Endothelial cell of umbilical vein (primary cell): ENCODE measurements around the gene TENM4. TPM values are rescaled to one million over a fixed set of nuclear protein-coding genes. Genes with fewer than 3 reads are reported as not detected.

Experiments
- BruUV-seq: library from RNA; stranded (reverse); fragments of 400-500 nt; replicated peaks from 2 replicates; lab custom pipeline; 2021; lab: Mats Ljungman, UMichigan
- CTCF ChIA-PET: fragments of 300-600, 350-600 bp; sonication (Branson Sonifier 250); formaldehyde crosslinking; loops from one replicate; lab custom pipeline; 2021; ENCODE audit warnings: antibody characterized with exemption, inconsistent platforms; lab: Charles Lee
- POLR2A ChIA-PET: fragments of 300-600, 350-600 bp; sonication (Branson Sonifier 250); formaldehyde crosslinking; loops from one replicate; lab custom pipeline; 2021; ENCODE audit warnings: antibody characterized with exemption, inconsistent platforms; lab: Charles Lee
- DNase-seq: peaks from one replicate; pipeline ENCODE4 v3.0.0-alpha.2; 2011; ENCODE audit warnings: low read depth, low spot score
- FAIRE-seq: peaks from 2 replicates; lab custom pipeline; 2011; peaks lifted over from hg19 to GRCh38; lab: Jason Lieb, UNC
- H2AFZ ChIP-seq: 2 replicates; pipeline ENCODE4 v1.6.0; 2012; ENCODE audit warnings: low read depth, low read length, control low read depth, inconsistent platforms
- H3K27ac ChIP-seq: 2 replicates; pipeline ENCODE4 v1.5.1; 2011; ENCODE audit warnings: low read depth, mild to moderate bottlenecking, control low read depth, low read length, moderate library complexity; ENCODE audit not compliant: insufficient read depth
- H3K27me3 ChIP-seq, 2 experiments: 2 replicates each; pipeline versions ENCODE4 v1.6.0 to v1.6.1; 2011; ENCODE audit warnings: low read length in 2 of 2, mixed read lengths in 1 of 2; ENCODE audit not compliant: control insufficient read depth in 2 of 2, insufficient read depth in 2 of 2
- H3K36me3 ChIP-seq, 2 experiments: 2 replicates in 1 of 2; 3 replicates in 1 of 2; pipeline ENCODE4 v1.5.1; 2011; ENCODE audit warnings: low read length in 2 of 2, mild to moderate bottlenecking in 1 of 2, moderate library complexity in 1 of 2; ENCODE audit not compliant: control insufficient read depth in 2 of 2, insufficient read depth in 2 of 2; ENCODE audit errors: extremely low read depth in 1 of 2
- H3K4me1 ChIP-seq: 3 replicates; pipeline ENCODE4 v1.5.1; 2011; ENCODE audit warnings: mild to moderate bottlenecking, low read length; ENCODE audit not compliant: control insufficient read depth, insufficient read depth; ENCODE audit errors: extremely low read depth
- H3K4me2 ChIP-seq: 2 replicates; pipeline ENCODE4 v1.6.1; 2011; ENCODE audit warnings: low read length, control low read depth, mixed read lengths; ENCODE audit not compliant: insufficient read depth
- H3K4me3 ChIP-seq, 3 experiments: fragments of 200-600 bp in 1 of 3; sonication (generic), shearing (Covaris generic) in 1 of 3; replicated peaks in 1 of 3; 2 replicates each; pipeline ENCODE4 v1.5.1; 2011 to 2016; ENCODE audit warnings: control low read depth in 3 of 3, low read length in 3 of 3, mild to moderate bottlenecking in 2 of 3, inconsistent platforms in 1 of 3, low read depth in 1 of 3, moderate library complexity in 1 of 3; ENCODE audit not compliant: insufficient read depth in 1 of 3
- H3K79me2 ChIP-seq: 2 replicates; pipeline ENCODE4 v1.6.0; 2012; ENCODE audit warnings: low read length, inconsistent platforms; ENCODE audit not compliant: control insufficient read depth, insufficient read depth
- H3K9ac ChIP-seq: replicated peaks from 2 replicates; pipeline ENCODE3; 2011; ENCODE audit warnings: low read length, control low read depth; ENCODE audit not compliant: insufficient read depth; ENCODE audit errors: extremely low read depth
- H3K9me1 ChIP-seq: replicated peaks from 3 replicates; pipeline ENCODE4 v1.6.0; 2011; ENCODE audit warnings: mild to moderate bottlenecking, low read length; ENCODE audit not compliant: control insufficient read depth, insufficient read depth; ENCODE audit errors: extremely low read depth
- H3K9me3 ChIP-seq: replicated peaks from 2 replicates; pipeline ENCODE4 v1.5.1; 2012; ENCODE audit warnings: low read length, inconsistent platforms; ENCODE audit not compliant: control insufficient read depth, insufficient read depth
- H4K20me1 ChIP-seq: replicated peaks from 2 replicates; pipeline ENCODE3; 2011; ENCODE audit warnings: mild to moderate bottlenecking, low read length; ENCODE audit not compliant: control insufficient read depth, insufficient read depth; ENCODE audit errors: extremely low read depth
- EZH2 ChIP-seq: IDR thresholded peaks from 2 replicates; pipeline ENCODE4 v1.6.1; 2012; ENCODE audit warnings: borderline replicate concordance, low read depth, mild to moderate bottlenecking, moderate library complexity, low read length, inconsistent platforms; ENCODE audit not compliant: severe bottlenecking
- FOS ChIP-seq: IDR thresholded peaks from 2 replicates; pipeline ENCODE4 v1.6.1; 2011; ENCODE audit warnings: mild to moderate bottlenecking, low read length, moderate library complexity, borderline replicate concordance; ENCODE audit not compliant: insufficient read depth
- GATA2 ChIP-seq: IDR thresholded peaks from 2 replicates; pipeline ENCODE4 v1.7.0; 2011; ENCODE audit warnings: low read depth, mild to moderate bottlenecking, moderate library complexity, mixed read lengths, low read length; ENCODE audit not compliant: insufficient read length, insufficient read depth
- JUN ChIP-seq: IDR thresholded peaks from 2 replicates; pipeline ENCODE4 v1.6.1; 2011; ENCODE audit warnings: borderline replicate concordance, low read depth; ENCODE audit not compliant: insufficient read length, insufficient read depth
- MYC ChIP-seq: IDR thresholded peaks from one replicate; pipeline ENCODE4 v1.6.1; 2011; ENCODE audit warnings: mild to moderate bottlenecking, low read depth, low read length
- POLR2A ChIP-seq: IDR thresholded peaks from 2 replicates; pipeline ENCODE4 v1.6.1; 2012; ENCODE audit warnings: low read depth, mild to moderate bottlenecking, control low read depth, low read length
- POLR2AphosphoS5 ChIP-seq: IDR thresholded peaks from 2 replicates; pipeline ENCODE4 v1.6.1; 2012; ENCODE audit warnings: low read depth, mild to moderate bottlenecking, control low read depth, low read length, moderate library complexity; ENCODE audit not compliant: insufficient read depth
- dilution Hi-C: fragments of 300-500 bp; cut with MboI; formaldehyde crosslinking; loops from one replicate; pipeline ENCODE4 v1.15.0; 2019; ENCODE audit warnings: low sequenced_read_pairs; ENCODE audit not compliant: extremely low pct_ligation_motif_present
- intact Hi-C: fragments of 100-400 bp; cut with micrococcal nuclease; formaldehyde crosslinking; loops from one replicate; pipeline ENCODE4 v1.10.0; 2022
- polyA plus RNA-seq, 4 experiments: library from polyadenylated mRNA; depleted of rRNA in 3 of 4; stranded (reverse) in 3 of 4; unstranded in 1 of 4; fragments of >200 nt; gene quantifications; 2 replicates each; pipeline versions ENCODE4 v1.2.1 to v1.2.3, GENCODE V29; 2011 to 2012; ENCODE audit warnings: missing spikeins in 1 of 4
- total RNA-seq: library from RNA; stranded (reverse); gene quantifications from 2 replicates; pipeline ENCODE4 v1.2.3, GENCODE V29; 2021
- TF ChIP-seq, protein P1 (sequence below): IDR thresholded peaks from 2 replicates; pipeline ENCODE4 v1.6.1; 2011; ENCODE audit not compliant: insufficient read depth, insufficient read length
- TF ChIP-seq, protein P2 (sequence below), 2 donors: IDR thresholded peaks; 1 replicate in 1 of 2; 2 replicates in 1 of 2; pipeline ENCODE4 v1.5.1; 2011; ENCODE audit warnings: low read length in 2 of 2, mild to moderate bottlenecking in 2 of 2, moderate library complexity in 2 of 2, control low read depth in 1 of 2, inconsistent platforms in 1 of 2, low read depth in 1 of 2; ENCODE audit not compliant: insufficient read depth in 1 of 2; ENCODE audit errors: extremely low read depth in 1 of 2

The TENM4 gene
- total and polyA plus RNA-seq, 2 donors (not counting 3 experiments of a cell fraction or from before 2014, with no cell fraction given): 0.06 to 0.27 TPM

GRCh38 chr11:79371152-79371551 lies 69.7 kb downstream of the TENM4 start:
- no peak overlapping the region for H3K27ac ChIP-seq
- no peaks in the 10 kb centered on the region for H3K9me1 ChIP-seq
- H3K9ac ChIP-seq: no peak overlapping the region
- CTCF ChIA-PET: no interaction called here
- intact Hi-C loops (no loop called here), dilution Hi-C loops (no loop called here)
- H3K4me1 ChIP-seq: no peaks in the 10 kb centered on the region
- H2AFZ ChIP-seq: no peak overlapping the region
- H3K79me2 ChIP-seq: no peaks in the 10 kb centered on the region
- TF ChIP-seq POLR2A: no peak
- TF ChIP-seq MYC: no peak
- TF ChIP-seq, protein P1, sequence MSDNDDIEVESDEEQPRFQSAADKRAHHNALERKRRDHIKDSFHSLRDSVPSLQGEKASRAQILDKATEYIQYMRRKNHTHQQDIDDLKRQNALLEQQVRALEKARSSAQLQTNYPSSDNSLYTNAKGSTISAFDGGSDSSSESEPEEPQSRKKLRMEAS: no peak
- TF ChIP-seq POLR2AphosphoS5: no peak
- TF ChIP-seq, protein P2, sequence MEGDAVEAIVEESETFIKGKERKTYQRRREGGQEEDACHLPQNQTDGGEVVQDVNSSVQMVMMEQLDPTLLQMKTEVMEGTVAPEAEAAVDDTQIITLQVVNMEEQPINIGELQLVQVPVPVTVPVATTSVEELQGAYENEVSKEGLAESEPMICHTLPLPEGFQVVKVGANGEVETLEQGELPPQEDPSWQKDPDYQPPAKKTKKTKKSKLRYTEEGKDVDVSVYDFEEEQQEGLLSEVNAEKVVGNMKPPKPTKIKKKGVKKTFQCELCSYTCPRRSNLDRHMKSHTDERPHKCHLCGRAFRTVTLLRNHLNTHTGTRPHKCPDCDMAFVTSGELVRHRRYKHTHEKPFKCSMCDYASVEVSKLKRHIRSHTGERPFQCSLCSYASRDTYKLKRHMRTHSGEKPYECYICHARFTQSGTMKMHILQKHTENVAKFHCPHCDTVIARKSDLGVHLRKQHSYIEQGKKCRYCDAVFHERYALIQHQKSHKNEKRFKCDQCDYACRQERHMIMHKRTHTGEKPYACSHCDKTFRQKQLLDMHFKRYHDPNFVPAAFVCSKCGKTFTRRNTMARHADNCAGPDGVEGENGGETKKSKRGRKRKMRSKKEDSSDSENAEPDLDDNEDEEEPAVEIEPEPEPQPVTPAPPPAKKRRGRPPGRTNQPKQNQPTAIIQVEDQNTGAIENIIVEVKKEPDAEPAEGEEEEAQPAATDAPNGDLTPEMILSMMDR (IDR thresholded peaks at IDR 0.05; ENCODE audit: extremely low read depth in 1 of 2, insufficient read depth in 1 of 2, low read depth in 1 of 2, low read length in 2 of 2): no peak
- TF ChIP-seq JUN: no peak
- no peak for TF ChIP-seq FOS
- no peak for TF ChIP-seq EZH2
- no peak for TF ChIP-seq GATA2
- FAIRE-seq: no peak
- no peak overlapping the region for H3K4me2 ChIP-seq
- H3K4me3 ChIP-seq: no peak overlapping the region
- no TSS peak for BruUV-seq
- no peak for DNase-seq
- H3K36me3 ChIP-seq: no peaks in the 10 kb centered on the region
- no peaks in the 10 kb centered on the region for H3K9me3 ChIP-seq
- POLR2A ChIA-PET: no interaction called here
- H3K27me3 ChIP-seq: no peaks in the 10 kb centered on the region
- no peaks in the 10 kb centered on the region for H4K20me1 ChIP-seq
